Measurements from ENCODE around the gene DEGS2.
"Not testable (repeated sequence)": the region's sequence is repeated elsewhere in the genome, so short reads cannot be mapped to it uniquely, and the experiment has no call there.

DNA sequence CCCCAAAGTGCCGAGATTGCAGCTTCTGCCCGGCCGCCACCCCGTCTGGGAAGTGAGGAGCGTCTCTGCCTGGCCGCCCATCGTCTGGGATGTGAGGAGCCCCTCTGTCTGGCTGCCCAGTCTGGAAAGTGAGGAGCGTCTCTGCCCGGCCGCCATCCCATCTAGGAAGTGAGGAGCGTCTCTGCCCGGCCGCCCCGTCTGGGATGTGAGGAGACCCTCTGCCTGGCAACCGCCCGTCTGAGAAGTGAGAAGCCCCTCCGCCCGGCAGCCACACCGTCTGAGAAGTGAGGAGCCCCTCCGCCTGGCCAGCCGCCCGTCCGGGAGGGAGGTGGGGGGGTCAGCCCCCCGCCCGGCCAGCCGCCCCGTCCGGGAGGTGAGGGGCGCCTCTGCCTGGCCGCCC lies 21.2 kb upstream of the DEGS2 start:
- TF ChIP-seq, protein P1, sequence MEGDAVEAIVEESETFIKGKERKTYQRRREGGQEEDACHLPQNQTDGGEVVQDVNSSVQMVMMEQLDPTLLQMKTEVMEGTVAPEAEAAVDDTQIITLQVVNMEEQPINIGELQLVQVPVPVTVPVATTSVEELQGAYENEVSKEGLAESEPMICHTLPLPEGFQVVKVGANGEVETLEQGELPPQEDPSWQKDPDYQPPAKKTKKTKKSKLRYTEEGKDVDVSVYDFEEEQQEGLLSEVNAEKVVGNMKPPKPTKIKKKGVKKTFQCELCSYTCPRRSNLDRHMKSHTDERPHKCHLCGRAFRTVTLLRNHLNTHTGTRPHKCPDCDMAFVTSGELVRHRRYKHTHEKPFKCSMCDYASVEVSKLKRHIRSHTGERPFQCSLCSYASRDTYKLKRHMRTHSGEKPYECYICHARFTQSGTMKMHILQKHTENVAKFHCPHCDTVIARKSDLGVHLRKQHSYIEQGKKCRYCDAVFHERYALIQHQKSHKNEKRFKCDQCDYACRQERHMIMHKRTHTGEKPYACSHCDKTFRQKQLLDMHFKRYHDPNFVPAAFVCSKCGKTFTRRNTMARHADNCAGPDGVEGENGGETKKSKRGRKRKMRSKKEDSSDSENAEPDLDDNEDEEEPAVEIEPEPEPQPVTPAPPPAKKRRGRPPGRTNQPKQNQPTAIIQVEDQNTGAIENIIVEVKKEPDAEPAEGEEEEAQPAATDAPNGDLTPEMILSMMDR (IDR thresholded peaks at IDR 0.05; ENCODE audit: low read depth, low read length) = not testable (repeated sequence)
- TF ChIP-seq, protein P2, sequence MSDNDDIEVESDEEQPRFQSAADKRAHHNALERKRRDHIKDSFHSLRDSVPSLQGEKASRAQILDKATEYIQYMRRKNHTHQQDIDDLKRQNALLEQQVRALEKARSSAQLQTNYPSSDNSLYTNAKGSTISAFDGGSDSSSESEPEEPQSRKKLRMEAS (IDR thresholded peaks at IDR 0.05; ENCODE audit: low read depth, low read length) = not testable (repeated sequence)
- TF ChIP-seq POLR2A (IDR thresholded peaks at IDR 0.05; ENCODE audit: extremely low read depth, insufficient read length) = not testable (repeated sequence)
